NB4 (cell line): ENCODE results near the gene STC2.

ENCODE experiments used
- POLR2A ChIP-seq: IDR thresholded peaks from 2 replicates; pipeline ENCODE4 v1.6.1; 2011; ENCODE audit warnings: mild to moderate bottlenecking; ENCODE audit not compliant: insufficient read length; ENCODE audit errors: extremely low read depth
- TF ChIP-seq, protein P1 (sequence below): IDR thresholded peaks from one replicate; pipeline ENCODE4 v1.5.1; 2012; ENCODE audit warnings: low read depth, low read length
- TF ChIP-seq, protein P2 (sequence below): IDR thresholded peaks from 2 replicates; pipeline ENCODE4 v1.6.1; 2011; ENCODE audit warnings: low read depth, low read length

DNA sequence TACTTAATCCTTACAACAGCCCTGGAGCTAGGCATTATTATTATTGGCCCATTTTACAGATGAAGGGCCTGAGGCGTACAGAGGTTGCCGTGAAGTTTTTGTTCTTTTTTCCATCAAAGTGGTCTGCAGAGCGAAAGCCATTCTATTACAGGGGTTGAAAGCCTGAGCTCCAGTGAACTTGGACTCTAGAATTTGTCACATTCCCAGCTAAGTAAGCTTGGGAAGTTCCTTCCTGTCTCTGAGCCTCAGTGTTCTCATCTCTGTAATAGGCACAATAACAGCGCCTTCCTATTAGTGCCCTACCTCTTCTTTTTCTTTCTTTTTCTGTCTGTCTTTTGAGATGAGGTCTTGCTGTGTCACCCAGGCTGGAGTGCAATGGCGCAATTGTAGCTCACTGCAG is 49.0 kb downstream of the STC2 start:
- TF ChIP-seq, protein P1, sequence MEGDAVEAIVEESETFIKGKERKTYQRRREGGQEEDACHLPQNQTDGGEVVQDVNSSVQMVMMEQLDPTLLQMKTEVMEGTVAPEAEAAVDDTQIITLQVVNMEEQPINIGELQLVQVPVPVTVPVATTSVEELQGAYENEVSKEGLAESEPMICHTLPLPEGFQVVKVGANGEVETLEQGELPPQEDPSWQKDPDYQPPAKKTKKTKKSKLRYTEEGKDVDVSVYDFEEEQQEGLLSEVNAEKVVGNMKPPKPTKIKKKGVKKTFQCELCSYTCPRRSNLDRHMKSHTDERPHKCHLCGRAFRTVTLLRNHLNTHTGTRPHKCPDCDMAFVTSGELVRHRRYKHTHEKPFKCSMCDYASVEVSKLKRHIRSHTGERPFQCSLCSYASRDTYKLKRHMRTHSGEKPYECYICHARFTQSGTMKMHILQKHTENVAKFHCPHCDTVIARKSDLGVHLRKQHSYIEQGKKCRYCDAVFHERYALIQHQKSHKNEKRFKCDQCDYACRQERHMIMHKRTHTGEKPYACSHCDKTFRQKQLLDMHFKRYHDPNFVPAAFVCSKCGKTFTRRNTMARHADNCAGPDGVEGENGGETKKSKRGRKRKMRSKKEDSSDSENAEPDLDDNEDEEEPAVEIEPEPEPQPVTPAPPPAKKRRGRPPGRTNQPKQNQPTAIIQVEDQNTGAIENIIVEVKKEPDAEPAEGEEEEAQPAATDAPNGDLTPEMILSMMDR: no peak
- no peak for TF ChIP-seq POLR2A
- TF ChIP-seq, protein P2, sequence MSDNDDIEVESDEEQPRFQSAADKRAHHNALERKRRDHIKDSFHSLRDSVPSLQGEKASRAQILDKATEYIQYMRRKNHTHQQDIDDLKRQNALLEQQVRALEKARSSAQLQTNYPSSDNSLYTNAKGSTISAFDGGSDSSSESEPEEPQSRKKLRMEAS: no peak
